Mucosa of rectum (tissue), 2 donors: ENCODE results near the gene SPECC1L.

Source experiments
- H3K27ac ChIP-seq, 2 donors: one replicate each; pipeline ENCODE4 v1.7.0; 2013; ENCODE audit warnings: inconsistent platforms in 2 of 2, low read depth in 2 of 2, low read length in 2 of 2
- H3K27me3 ChIP-seq, 2 donors: one replicate each; pipeline ENCODE4 v1.7.0; 2013; ENCODE audit warnings: low read length in 2 of 2; ENCODE audit not compliant: control insufficient read depth in 2 of 2, insufficient read depth in 2 of 2
- H3K36me3 ChIP-seq, 2 donors: one replicate each; pipeline ENCODE4 v1.7.0; 2013; ENCODE audit warnings: low read length in 2 of 2; ENCODE audit not compliant: control insufficient read depth in 2 of 2, insufficient read depth in 2 of 2
- H3K4me1 ChIP-seq, 2 donors: one replicate each; pipeline ENCODE4 v1.7.0; 2013; ENCODE audit warnings: low read length in 2 of 2, mild to moderate bottlenecking in 1 of 2; ENCODE audit not compliant: control insufficient read depth in 2 of 2, insufficient read depth in 2 of 2
- H3K4me3 ChIP-seq, 2 donors: one replicate each; pipeline ENCODE4 v1.7.0; 2013; ENCODE audit warnings: low read length in 2 of 2
- H3K9ac ChIP-seq, 2 donors: one replicate each; pipeline ENCODE4 v1.7.0; 2013; ENCODE audit warnings: low read length in 2 of 2, low read depth in 1 of 2, mild to moderate bottlenecking in 1 of 2
- H3K9me3 ChIP-seq, 2 donors: one replicate each; pipeline ENCODE4 v1.7.0; 2013; ENCODE audit warnings: low read length in 2 of 2; ENCODE audit not compliant: control insufficient read depth in 2 of 2
- donor health status: healthy.
- donor health status: Normal muscosa, but diverticular disease.

SPECC1L gene

GRCh38 chr22:24350627-24351026, 80.0 kb downstream of the SPECC1L start:
- no peaks in the 10 kb centered on the region for H3K4me1 ChIP-seq
- H3K9ac ChIP-seq = no peak overlapping the region
- no peaks in the 10 kb centered on the region for H3K27me3 ChIP-seq
- no peak overlapping the region for H3K27ac ChIP-seq
- peaks cover 55 to 62% of the 10 kb centered on the region in 2 donors for H3K36me3 ChIP-seq
- H3K4me3 ChIP-seq = no peak overlapping the region
- H3K9me3 ChIP-seq = peaks cover 0 to 2% of the 10 kb centered on the region in 2 donors

- H3K27ac ChIP-seq = no peak overlapping the region
- no peak overlapping the region for H3K9ac ChIP-seq
- H3K4me1 ChIP-seq = no peaks in the 10 kb centered on the region
- H3K9me3 ChIP-seq = peaks cover 0 to 2% of the 10 kb centered on the region in 2 donors
- no peak overlapping the region for H3K4me3 ChIP-seq
- H3K36me3 ChIP-seq = peaks cover 48 to 50% of the 10 kb centered on the region in 2 donors
- H3K27me3 ChIP-seq = no peaks in the 10 kb centered on the region
Measured at GRCh38 chr22:24353121-24353520, 82.5 kb downstream of the SPECC1L start.

GRCh38 chr22:24355574-24355973, 84.9 kb downstream of the SPECC1L start:
- H3K36me3 ChIP-seq = peaks cover 33 to 35% of the 10 kb centered on the region in 2 donors

GRCh38 chr22:24357547-24357946, 86.9 kb downstream of the SPECC1L start:
- Histone ChIP-seq H3K27me3 (no peaks in the 10 kb centered on the region), H3K9me3 (peaks cover 0 to 2% of the 10 kb centered on the region in 2 donors), H3K4me1 (peaks cover 3 to 16% of the 10 kb centered on the region in 2 donors), H3K9ac (no peak overlapping the region), H3K4me3 (no peak overlapping the region), H3K27ac (no peak overlapping the region), H3K36me3 (peaks cover 29% of the 10 kb centered on the region in 2 donors)

More at GRCh38 chr22:24355574-24355973, 84.9 kb downstream of the SPECC1L start:
- H3K9ac ChIP-seq = no peak overlapping the region
- no peak overlapping the region for H3K27ac ChIP-seq
- H3K27me3 ChIP-seq = no peaks in the 10 kb centered on the region
- H3K9me3 ChIP-seq = peaks cover 0 to 2% of the 10 kb centered on the region in 2 donors
- no peak overlapping the region for H3K4me3 ChIP-seq
- H3K4me1 ChIP-seq = peaks cover 3 to 8% of the 10 kb centered on the region in 2 donors

- Histone ChIP-seq H3K9ac (no peak overlapping the region), H3K4me1 (peaks cover 3 to 16% of the 10 kb centered on the region in 2 donors), H3K9me3 (peaks cover 0 to 2% of the 10 kb centered on the region in 2 donors), H3K4me3 (no peak overlapping the region), H3K36me3 (peaks cover 29 to 32% of the 10 kb centered on the region in 2 donors), H3K27ac (no peak overlapping the region), H3K27me3 (no peaks in the 10 kb centered on the region)
Measured at GRCh38 chr22:24358105-24358836, 87.6 kb downstream of the SPECC1L start.

GRCh38 chr22:24359452-24360120, 89.0 kb downstream of the SPECC1L start:
- no peaks in the 10 kb centered on the region for H3K27me3 ChIP-seq
- H3K9me3 ChIP-seq = no peaks in the 10 kb centered on the region
- H3K36me3 ChIP-seq = peaks cover 23 to 26% of the 10 kb centered on the region in 2 donors
- H3K27ac ChIP-seq = no peak overlapping the region
- H3K4me1 ChIP-seq = peaks cover 3 to 16% of the 10 kb centered on the region in 2 donors
- H3K4me3 ChIP-seq = no peak overlapping the region
- H3K9ac ChIP-seq = no peak overlapping the region

GRCh38 chr22:24361976-24362646, 91.5 kb downstream of the SPECC1L start:
- no peaks in the 10 kb centered on the region for H3K27me3 ChIP-seq
- H3K36me3 ChIP-seq = peaks cover 29 to 39% of the 10 kb centered on the region in 2 donors
- H3K27ac ChIP-seq = no peak overlapping the region
- peaks cover 3 to 16% of the 10 kb centered on the region in 2 donors for H3K4me1 ChIP-seq
- no peak overlapping the region for H3K4me3 ChIP-seq
- H3K9me3 ChIP-seq = no peaks in the 10 kb centered on the region
- H3K9ac ChIP-seq = no peak overlapping the region

- H3K4me1 ChIP-seq = peaks cover 3 to 16% of the 10 kb centered on the region in 2 donors
- H3K36me3 ChIP-seq = peaks cover 39 to 41% of the 10 kb centered on the region in 2 donors
Measured at GRCh38 chr22:24363243-24363642, 92.6 kb downstream of the SPECC1L start.

GRCh38 chr22:24366701-24367100, 96.1 kb downstream of the SPECC1L start:
- no peak overlapping the region for H3K4me3 ChIP-seq
- peaks cover 0 to 4% of the 10 kb centered on the region in 2 donors for H3K4me1 ChIP-seq
- H3K27ac ChIP-seq = no peak overlapping the region
- peaks cover 61 to 62% of the 10 kb centered on the region in 2 donors for H3K36me3 ChIP-seq
- no peaks in the 10 kb centered on the region for H3K9me3 ChIP-seq
- no peaks in the 10 kb centered on the region for H3K27me3 ChIP-seq
- H3K9ac ChIP-seq = no peak overlapping the region

More at GRCh38 chr22:24363243-24363642, 92.6 kb downstream of the SPECC1L start:
- no peak overlapping the region for H3K27ac ChIP-seq
- H3K4me3 ChIP-seq = no peak overlapping the region
- no peak overlapping the region for H3K9ac ChIP-seq
- H3K9me3 ChIP-seq = no peaks in the 10 kb centered on the region
- no peaks in the 10 kb centered on the region for H3K27me3 ChIP-seq

GRCh38 chr22:24367841-24368240, 97.2 kb downstream of the SPECC1L start:
- no peak overlapping the region for H3K27ac ChIP-seq
- no peaks in the 10 kb centered on the region for H3K27me3 ChIP-seq
- no peaks in the 10 kb centered on the region for H3K4me1 ChIP-seq
- H3K36me3 ChIP-seq = peaks cover 56 to 60% of the 10 kb centered on the region in 2 donors
- no peak overlapping the region for H3K9ac ChIP-seq
- no peak overlapping the region for H3K4me3 ChIP-seq
- no peaks in the 10 kb centered on the region for H3K9me3 ChIP-seq
